IPS-11a (cell line): ENCODE measurements around the gene AAMDC.

ENCODE experiments used
- H3K4me3 ChIP-seq: one replicate; pipeline ENCODE4 v1.5.1; 2013; ENCODE audit warnings: low read depth, low read length, control low read depth

Gene AAMDC

GRCh38 chr11:77820565-77821348 is at the start of gene AAMDC, which contains the start of gene RSF1:
Gene AAMDC, plus strand, starts transcription at chr11:77821144. Its CDS starts 21,353 bp downstream, at chr11:77842497.
Gene RSF1, minus strand, starts transcription at chr11:77820722. Its CDS starts 8 bp downstream, at chr11:77820714.
- H3K4me3 ChIP-seq = peak within 1 kb of the TSS; percentile 85

DNA sequence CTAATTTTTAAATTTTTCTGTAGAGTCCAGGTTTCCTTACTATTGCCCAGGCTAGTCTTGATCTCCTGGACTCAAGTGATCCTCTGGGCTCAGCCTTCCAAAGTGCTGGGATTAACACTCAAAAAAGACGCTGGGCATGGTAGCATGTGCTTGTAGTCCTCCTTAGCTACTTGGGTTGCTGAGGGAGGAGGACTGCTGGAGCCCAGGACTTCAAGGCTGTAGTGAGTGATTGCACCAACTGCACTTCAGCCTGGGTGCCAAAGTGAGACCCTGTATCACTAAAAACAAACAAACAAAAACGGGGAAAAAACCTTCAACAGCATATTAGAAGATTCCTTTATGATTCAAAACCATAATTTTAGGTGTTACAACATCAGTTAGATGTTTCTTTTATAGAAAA is 45.0 kb upstream of the AAMDC start:
- no peak overlapping the region for H3K4me3 ChIP-seq

GRCh38 chr11:77776455-77776854 is 44.5 kb upstream of the AAMDC start:
- H3K4me3 ChIP-seq = no peak overlapping the region

DNA sequence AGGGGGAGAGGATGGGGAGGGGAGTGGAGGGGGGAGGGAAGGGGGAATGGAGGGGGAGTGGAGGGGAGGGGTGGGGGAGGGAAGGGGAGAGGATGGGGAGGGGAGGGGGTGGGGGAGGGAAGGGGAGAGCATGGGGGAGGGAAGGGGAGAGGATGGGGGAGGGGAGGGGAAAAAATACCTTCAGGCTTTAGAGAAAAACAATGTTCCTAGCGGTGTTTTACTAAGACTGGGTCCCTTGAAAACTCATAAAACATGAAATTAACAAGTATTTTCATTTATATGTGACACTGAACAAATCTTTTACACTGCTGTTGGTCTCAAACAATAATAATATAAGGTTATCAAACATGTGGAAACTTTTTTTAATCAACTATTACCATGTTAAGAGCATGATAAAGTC is 42.8 kb upstream of the AAMDC start:
- H3K4me3 ChIP-seq = no peak overlapping the region

DNA sequence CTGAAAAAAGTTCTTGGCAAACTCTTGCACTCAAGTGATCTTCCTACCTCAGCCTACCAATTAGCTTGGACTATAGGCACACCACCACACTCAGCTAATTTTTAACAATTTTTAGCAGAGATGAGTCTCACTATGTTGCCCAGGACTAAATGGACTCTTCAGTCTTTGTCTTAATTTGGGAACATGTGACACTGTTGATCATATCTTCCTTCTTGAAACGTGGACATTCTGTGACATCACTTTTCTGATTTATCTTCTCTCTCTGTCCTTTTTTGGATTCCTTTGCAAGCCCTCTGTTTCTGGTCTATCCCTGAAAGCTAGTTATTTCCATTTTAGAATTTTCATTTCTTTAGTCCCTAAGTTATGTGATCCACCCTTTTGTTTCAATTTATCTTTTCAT is 42.4 kb upstream of the AAMDC start:
- H3K4me3 ChIP-seq = no peak overlapping the region

- no peak overlapping the region for H3K4me3 ChIP-seq
Measured at GRCh38 chr11:77779935-77780334, 41.0 kb upstream of the AAMDC start.

DNA sequence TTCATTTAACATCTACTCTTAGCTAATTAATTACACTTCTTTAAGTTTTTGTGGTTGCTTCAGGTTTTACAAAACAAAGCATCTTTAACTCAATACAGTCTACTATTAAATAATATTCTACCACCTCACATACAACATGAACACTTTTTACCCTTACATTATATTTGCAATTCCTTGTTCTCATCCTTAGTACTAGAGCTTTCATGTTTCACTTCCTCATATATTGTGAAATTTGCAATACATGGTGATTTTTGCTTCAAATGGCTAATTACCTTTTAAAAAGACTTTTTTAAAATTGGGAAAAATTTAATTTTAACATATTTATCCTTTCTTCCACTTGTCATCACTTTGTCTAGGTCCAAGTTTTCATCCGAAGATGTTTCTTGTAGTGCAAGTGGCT is 37.9 kb upstream of the AAMDC start:
- H3K4me3 ChIP-seq = no peak overlapping the region

- no peak overlapping the region for H3K4me3 ChIP-seq
Measured at GRCh38 chr11:77784572-77784971, 36.4 kb upstream of the AAMDC start.

DNA sequence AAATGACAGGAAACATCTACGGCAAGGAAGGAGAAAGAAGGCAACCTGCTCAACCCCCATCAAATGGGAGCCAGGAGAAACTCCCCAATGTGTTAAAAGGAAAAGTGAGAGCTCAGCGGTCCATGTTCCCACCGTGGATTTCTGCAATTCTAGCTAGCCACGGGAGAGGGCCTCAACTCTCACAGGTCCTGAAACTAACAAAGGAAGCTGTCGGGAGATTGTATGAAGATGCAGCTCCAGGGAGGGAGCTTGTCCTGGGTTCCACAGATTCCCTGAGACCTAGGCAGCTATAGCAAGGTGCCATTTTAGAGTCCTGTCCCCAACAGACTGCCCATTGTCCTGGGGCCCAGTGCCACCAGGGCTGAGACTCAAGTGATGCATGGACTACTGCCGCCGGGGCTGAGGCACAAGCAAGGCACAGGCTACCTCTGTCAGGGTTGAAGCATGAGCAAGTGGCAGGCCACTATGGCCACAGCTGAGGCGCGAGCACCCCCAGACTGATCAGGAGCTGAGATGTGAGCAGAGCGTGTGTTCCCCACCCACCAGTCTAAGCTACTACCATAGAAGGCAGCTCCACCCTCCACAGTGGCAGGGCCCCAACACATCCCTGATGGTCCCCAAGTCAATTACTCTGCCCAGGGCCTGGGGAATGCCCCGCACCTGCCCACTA is 31.7 kb upstream of the AAMDC start:
- H3K4me3 ChIP-seq = no peak overlapping the region

GRCh38 chr11:77789731-77790476 is 31.0 kb upstream of the AAMDC start:
- no peak overlapping the region for H3K4me3 ChIP-seq

GRCh38 chr11:77791301-77791700 is 29.6 kb upstream of the AAMDC start:
- H3K4me3 ChIP-seq = no peak overlapping the region

DNA sequence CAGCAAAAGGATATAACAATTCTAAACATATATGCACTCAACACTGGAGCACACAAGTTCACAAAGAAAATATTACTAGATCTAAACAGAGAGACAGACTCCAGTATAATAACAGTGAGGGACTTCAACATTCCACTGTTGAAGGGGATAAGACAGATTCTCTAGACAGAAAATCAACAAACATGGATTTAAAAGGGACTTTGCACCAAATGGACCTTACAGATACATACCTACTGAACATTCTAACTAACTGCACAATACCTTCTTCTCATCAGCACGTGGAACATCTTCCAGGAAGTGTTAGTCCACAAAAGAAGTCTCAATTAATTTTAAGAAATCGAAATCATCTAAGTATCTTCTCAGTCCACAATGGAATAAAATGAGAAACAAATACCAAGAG is 27.0 kb upstream of the AAMDC start:
- no peak overlapping the region for H3K4me3 ChIP-seq

DNA sequence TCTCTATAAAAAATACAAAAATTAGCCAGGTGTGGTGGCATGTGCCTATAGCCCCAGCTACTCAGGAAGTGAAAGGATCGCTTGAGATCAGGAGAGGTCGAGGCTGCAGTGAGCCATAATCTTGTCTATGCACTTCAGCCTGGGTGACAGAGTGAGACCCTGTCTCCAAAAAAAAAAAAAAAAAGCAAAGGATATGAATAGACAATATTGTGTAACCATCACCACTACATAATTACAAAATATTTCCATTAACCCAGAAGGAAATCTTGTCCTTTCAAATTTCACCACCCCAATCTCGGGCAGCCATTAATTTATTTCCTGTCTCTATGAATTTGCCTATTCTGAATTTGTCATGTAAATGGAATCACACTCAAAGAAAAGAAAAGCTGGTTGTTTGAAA is 21.6 kb upstream of the AAMDC start:
- no peak overlapping the region for H3K4me3 ChIP-seq

GRCh38 chr11:77800449-77800848 is 20.5 kb upstream of the AAMDC start:
- no peak overlapping the region for H3K4me3 ChIP-seq

GRCh38 chr11:77801477-77801876 is 19.5 kb upstream of the AAMDC start:
- H3K4me3 ChIP-seq = no peak overlapping the region

DNA sequence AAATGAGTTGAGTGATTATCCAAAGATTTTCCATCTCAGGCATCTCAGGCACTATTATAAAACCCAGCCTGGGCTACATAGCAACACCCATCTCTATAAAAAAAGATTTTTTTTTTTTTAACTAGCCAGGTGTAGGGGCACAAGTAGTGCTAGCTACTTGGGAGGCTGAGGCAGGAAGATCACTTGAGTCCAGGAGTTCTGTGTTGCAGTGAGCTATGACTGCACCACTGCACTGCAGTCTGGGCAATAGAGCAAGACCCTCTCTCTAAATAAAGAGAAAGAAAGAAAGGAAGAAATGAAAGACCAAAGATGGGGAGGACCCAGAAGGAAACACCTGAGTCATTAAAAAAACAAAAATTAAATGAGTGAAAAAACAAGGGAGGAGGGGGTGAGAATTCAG is 14.5 kb upstream of the AAMDC start:
- no peak overlapping the region for H3K4me3 ChIP-seq

GRCh38 chr11:77806993-77807392 is 14.0 kb upstream of the AAMDC start:
- no peak overlapping the region for H3K4me3 ChIP-seq

DNA sequence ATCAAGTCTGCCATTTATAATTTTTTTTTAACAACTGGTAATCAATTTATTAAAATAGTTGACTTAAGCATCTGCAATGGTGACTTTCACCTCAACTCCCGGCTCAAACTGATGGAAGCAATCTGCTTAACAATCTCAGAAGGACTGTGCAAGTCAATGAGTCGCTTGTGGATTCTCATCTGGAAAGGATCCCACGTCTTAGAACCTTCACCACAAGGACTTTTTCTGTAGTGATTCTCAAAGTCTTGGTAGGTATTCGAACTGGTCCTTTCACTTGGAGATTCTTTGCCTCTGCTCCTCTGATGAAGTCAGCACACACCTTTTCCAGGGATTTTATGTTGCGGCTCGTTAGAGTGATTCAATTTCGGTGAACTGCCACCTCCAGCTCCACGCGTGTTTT is 7.7 kb upstream of the AAMDC start:
- H3K4me3 ChIP-seq = no peak overlapping the region

GRCh38 chr11:77814848-77815247 is 6.1 kb upstream of the AAMDC start:
- H3K4me3 ChIP-seq = no peak overlapping the region

DNA sequence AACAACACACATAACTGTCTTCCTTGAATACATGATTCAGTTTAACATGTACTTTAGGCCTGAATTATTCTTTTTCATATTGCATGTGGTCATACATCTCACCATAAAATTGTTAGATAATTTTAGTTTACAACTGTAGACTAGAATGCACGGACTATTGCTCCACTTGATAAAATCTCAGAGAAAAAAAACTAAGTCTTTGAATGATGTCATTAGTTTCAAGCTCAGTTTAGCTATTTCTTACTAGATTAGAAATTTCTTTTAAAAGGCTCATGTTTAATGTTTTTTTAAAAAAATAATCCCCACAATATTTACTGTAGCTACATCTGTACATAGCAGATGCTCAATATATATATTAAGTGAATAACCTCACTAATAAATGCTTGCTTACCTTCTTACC is 5.5 kb upstream of the AAMDC start:
- H3K4me3 ChIP-seq = no peak overlapping the region

DNA sequence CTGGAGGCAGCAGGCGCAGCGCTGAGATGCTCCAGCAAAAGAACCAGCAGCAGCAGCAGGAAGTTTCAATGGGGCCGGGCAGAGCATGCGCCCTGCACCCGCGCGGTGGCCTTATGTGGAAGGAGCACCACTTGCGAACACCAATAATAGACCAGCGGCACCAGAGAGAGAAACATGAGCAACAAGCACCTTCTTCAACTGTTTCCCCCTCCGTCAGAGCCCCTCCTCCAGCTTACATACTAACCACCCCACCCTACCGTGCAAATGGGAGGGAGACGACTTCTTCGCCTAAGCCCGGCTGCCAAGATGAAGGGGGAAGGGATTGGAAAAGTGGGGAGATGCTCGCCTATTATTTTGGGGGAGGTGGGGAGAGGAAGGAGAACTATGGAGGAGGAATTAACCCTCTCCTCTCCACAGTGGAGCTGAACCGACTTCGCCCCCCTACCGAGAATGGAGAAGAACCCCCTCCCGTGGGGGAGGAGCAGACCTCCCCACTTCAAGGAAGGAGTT is 1.5 kb upstream of the AAMDC start:
- peak overlapping the region; percentile 85 for H3K4me3 ChIP-seq
